ENCODE results near the gene SPEN. TPM values are rescaled to one million over a fixed set of nuclear protein-coding genes. Genes with fewer than 3 reads are reported as not detected.

SPEN gene
- total and polyA plus RNA-seq, 2 of the 13 experiments (the other 11 are each of a cell fraction or from before 2014, with no cell fraction given): 4.8 to 14.0 TPM

DNA sequence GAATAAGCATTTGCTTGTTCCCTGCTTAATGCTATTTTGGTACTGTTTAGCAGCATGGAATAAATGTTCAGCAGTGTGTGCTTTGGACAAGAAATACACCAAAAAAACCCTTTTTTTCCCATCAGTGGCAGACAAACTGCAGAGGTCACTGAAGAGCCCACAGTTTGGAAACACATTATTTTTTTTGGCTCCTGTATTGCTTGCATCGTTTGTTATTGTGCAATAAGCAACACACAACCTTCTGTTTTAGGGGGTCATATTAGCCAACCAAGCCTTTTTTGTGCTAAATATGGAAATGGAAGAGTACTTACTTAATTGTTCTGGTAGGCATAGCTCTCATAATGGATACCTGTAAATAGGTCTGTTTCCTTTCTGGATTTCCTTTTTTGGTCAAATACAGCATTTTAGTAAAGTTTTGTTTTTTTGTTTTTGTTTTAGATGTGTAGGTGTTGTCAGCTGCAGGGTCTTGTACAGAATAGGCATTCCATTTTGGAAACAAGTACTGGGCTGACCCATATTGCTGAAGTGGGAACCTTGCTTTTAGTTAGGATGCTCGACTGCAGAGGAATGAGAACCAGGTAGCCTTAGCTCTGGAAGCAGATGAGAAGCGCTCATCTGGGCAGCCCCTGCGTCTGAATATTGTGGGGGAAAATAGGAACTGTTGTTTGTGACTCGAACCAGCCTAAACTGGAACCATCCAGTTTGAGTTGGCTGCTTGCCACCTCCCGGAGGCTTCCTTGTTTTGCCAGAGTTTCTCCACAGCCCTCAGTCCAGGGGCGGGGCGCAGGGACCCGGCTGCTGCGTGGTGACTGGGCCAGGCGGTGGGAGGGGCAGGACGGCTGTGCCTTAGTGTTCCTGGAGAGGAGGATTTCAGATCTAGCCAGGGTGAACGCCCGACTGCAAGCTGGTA is 38.4 kb downstream of the SPEN start (continued):
- TF ChIP-seq, protein P1, sequence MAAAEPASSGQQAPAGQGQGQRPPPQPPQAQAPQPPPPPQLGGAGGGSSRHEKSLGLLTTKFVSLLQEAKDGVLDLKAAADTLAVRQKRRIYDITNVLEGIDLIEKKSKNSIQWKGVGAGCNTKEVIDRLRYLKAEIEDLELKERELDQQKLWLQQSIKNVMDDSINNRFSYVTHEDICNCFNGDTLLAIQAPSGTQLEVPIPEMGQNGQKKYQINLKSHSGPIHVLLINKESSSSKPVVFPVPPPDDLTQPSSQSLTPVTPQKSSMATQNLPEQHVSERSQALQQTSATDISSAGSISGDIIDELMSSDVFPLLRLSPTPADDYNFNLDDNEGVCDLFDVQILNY (CRISPR knock-in tag; conservative IDR thresholded peaks at IDR 0.05): no peak
- no peak for TF ChIP-seq FOXP4 (CRISPR knock-in tag; IDR thresholded peaks at IDR 0.05)
- no peak for TF ChIP-seq ZNF496 (CRISPR knock-in tag; IDR thresholded peaks at IDR 0.05; ENCODE audit: insufficient replicate concordance)
- TF ChIP-seq ATAD3A (CRISPR knock-in tag; IDR thresholded peaks at IDR 0.05): no peak
- no peak for TF ChIP-seq ISX (CRISPR knock-in tag; conservative IDR thresholded peaks at IDR 0.05)
- no peak for TF ChIP-seq NCOR1 (IDR thresholded peaks at IDR 0.05; ENCODE audit: borderline replicate concordance, low read length)
- TF ChIP-seq MEF2D (CRISPR knock-in tag; IDR thresholded peaks at IDR 0.05): 0 out of 2 replicates have a peak, but pooled peaks have one; percentile 10
- TF ChIP-seq ELF1 (CRISPR knock-in tag; IDR thresholded peaks at IDR 0.05): peak; percentile 75
- no peak for TF ChIP-seq ZFP90 (CRISPR knock-in tag; IDR thresholded peaks at IDR 0.05; ENCODE audit: borderline replicate concordance)
- peak; percentile 54; the same call in 1 of the 2 replicates for TF ChIP-seq DMAP1 (CRISPR knock-in tag; IDR thresholded peaks at IDR 0.05)
- TF ChIP-seq KLF15 (CRISPR knock-in tag; IDR thresholded peaks at IDR 0.05; ENCODE audit: borderline replicate concordance): no peak
- no peak; the same call in 1 of the 2 replicates for TF ChIP-seq NFYB (CRISPR knock-in tag; IDR thresholded peaks at IDR 0.05)
- TF ChIP-seq SATB2 (CRISPR knock-in tag; IDR thresholded peaks at IDR 0.05): no peak
- TF ChIP-seq SYNCRIP (IDR thresholded peaks at IDR 0.05; ENCODE audit: insufficient read depth, low read depth, low read length): no peak
- TF ChIP-seq ZNF883 (CRISPR knock-in tag; IDR thresholded peaks at IDR 0.05; ENCODE audit: not compliant biosample characterization): no peak
- no peak for TF ChIP-seq TCF12 (IDR thresholded peaks at IDR 0.05)
- no peak for TF ChIP-seq TCF12 (CRISPR knock-in tag; IDR thresholded peaks at IDR 0.05)
- TF ChIP-seq ZUFSP (CRISPR knock-in tag; IDR thresholded peaks at IDR 0.05; ENCODE audit: borderline replicate concordance): no peak
- TF ChIP-seq HMG20A (CRISPR knock-in tag; IDR thresholded peaks at IDR 0.05; ENCODE audit: borderline replicate concordance): 0 out of 2 replicates have a peak, but pooled peaks have one; percentile 12
- TF ChIP-seq, protein P2, sequence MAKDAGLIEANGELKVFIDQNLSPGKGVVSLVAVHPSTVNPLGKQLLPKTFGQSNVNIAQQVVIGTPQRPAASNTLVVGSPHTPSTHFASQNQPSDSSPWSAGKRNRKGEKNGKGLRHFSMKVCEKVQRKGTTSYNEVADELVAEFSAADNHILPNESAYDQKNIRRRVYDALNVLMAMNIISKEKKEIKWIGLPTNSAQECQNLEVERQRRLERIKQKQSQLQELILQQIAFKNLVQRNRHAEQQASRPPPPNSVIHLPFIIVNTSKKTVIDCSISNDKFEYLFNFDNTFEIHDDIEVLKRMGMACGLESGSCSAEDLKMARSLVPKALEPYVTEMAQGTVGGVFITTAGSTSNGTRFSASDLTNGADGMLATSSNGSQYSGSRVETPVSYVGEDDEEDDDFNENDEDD (CRISPR knock-in tag; IDR thresholded peaks at IDR 0.05; ENCODE audit: borderline replicate concordance): no peak
- no peak for TF ChIP-seq SRY (CRISPR knock-in tag; IDR thresholded peaks at IDR 0.05)
- no peak for TF ChIP-seq ZFYVE20 (CRISPR knock-in tag; IDR thresholded peaks at IDR 0.05; ENCODE audit: borderline replicate concordance, low read depth)
- no peak for TF ChIP-seq NFIC (IDR thresholded peaks at IDR 0.05; ENCODE audit: low read length)
